ENCODE results near the gene TMEM203. TPM values are rescaled to one million over a fixed set of nuclear protein-coding genes. Genes with fewer than 3 reads are reported as not detected.

The TMEM203 gene
- total and polyA plus RNA-seq, 2 of the 13 experiments (the other 11 are each of a cell fraction or from before 2014, with no cell fraction given): 23.4 to 36.7 TPM

GRCh38 chr9:137182836-137183235, 22.6 kb downstream of the TMEM203 start:
- Histone ChIP-seq H3K27ac (ENCODE audit: extremely low read length, insufficient read depth, low read length) (no peak overlapping the region), H3K9me3 (ENCODE audit: low read length) (no peaks in the 10 kb centered on the region), H2AFZ (ENCODE audit: low read length) (no peak overlapping the region), H3K4me2 (ENCODE audit: low read depth, low read length) (no peak overlapping the region), H3K9ac (ENCODE audit: insufficient read depth, low read depth, low read length) (no peak overlapping the region), H3K27me3 (ENCODE audit: control insufficient read depth in 1 of 2, insufficient read depth in 2 of 2, low read length in 2 of 2) (no peaks in the 10 kb centered on the region), H3K79me2 (ENCODE audit: insufficient read depth, low read length) (peaks cover 16% of the 10 kb centered on the region), H3K4me3 (replicated peaks in 1 of 3; ENCODE audit: insufficient read depth in 1 of 3, low read depth in 2 of 3, low read length in 3 of 3) (no peak overlapping the region), H3K4me1 (ENCODE audit: insufficient read depth, low read length) (peaks cover 15% of the 10 kb centered on the region), H4K20me1 (ENCODE audit: insufficient read depth, low read length) (no peaks in the 10 kb centered on the region), H3K36me3 (replicated peaks in 1 of 2; ENCODE audit: control insufficient read depth in 1 of 2, insufficient read depth in 2 of 2, low read length in 2 of 2) (peaks cover 25 to 35% of the 10 kb centered on the region in 2 experiments; a peak in 4 of 5 replicates)
- ChIA-PET CTCF (ENCODE audit: low intra/inter-chr PET ratio, low total read pairs) (no interaction called here), POLR2A (no interaction called here)
- no peak for TF ChIP-seq ZMAT3 (CRISPR knock-in tag; conservative IDR thresholded peaks at IDR 0.05)
- TF ChIP-seq RBFOX2 (IDR thresholded peaks at IDR 0.05; ENCODE audit: low read depth, low read length): 0 out of 2 replicates have a peak, but pooled peaks have one; percentile 26
- TF ChIP-seq, protein P1, sequence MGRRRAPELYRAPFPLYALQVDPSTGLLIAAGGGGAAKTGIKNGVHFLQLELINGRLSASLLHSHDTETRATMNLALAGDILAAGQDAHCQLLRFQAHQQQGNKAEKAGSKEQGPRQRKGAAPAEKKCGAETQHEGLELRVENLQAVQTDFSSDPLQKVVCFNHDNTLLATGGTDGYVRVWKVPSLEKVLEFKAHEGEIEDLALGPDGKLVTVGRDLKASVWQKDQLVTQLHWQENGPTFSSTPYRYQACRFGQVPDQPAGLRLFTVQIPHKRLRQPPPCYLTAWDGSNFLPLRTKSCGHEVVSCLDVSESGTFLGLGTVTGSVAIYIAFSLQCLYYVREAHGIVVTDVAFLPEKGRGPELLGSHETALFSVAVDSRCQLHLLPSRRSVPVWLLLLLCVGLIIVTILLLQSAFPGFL (CRISPR knock-in tag; IDR thresholded peaks at IDR 0.05): no peak
- 84% methylated on average over 8 of the region's 17 CpGs for WGBS (ENCODE audit: low lambda C conversion rate)
- FAIRE-seq (no peak), DNase-seq (ENCODE audit: low spot score) (no peak), ATAC-seq (no peak)
- intact Hi-C loops (cut with micrococcal nuclease; ENCODE audit: unreplicated experiment) (no loop called here), in situ Hi-C loops (cut with HindIII; ENCODE audit: extremely low pct_ligation_motif_present, low pct_unique_long_range_greater_than_20kb) (no loop called here)
- no TSS peak for BruUV-seq (replicated peaks)

DNA sequence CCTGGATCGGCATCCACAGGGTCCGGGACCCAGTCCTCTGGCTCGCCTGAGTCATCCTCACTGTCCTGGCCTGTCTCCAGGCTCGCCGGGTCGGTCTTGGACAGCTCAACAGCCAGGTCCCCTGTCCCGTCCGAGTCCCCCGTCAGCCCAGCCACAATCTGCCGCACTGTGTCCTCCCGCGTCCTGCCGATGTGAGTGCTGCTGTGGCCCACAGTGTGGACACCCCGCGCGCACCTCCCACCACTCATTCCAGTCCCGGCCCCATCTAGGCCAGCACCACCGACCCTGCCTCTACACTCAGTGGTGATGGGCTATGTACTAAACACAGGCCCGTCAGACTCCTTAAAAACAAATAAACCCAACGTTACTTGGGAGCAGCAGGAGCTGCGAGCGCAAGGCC, 23.8 kb downstream of the TMEM203 start:
- Histone ChIP-seq H3K27ac (ENCODE audit: extremely low read length, insufficient read depth, low read length) (no peak overlapping the region), H3K36me3 (replicated peaks in 1 of 2; ENCODE audit: control insufficient read depth in 1 of 2, insufficient read depth in 2 of 2, low read length in 2 of 2) (peaks cover 27 to 35% of the 10 kb centered on the region in 2 experiments; a peak in 4 of 5 replicates), H3K79me2 (ENCODE audit: insufficient read depth, low read length) (peaks cover 4% of the 10 kb centered on the region), H3K27me3 (ENCODE audit: control insufficient read depth in 1 of 2, insufficient read depth in 2 of 2, low read length in 2 of 2) (no peaks in the 10 kb centered on the region), H3K4me2 (ENCODE audit: low read depth, low read length) (no peak overlapping the region), H3K9ac (ENCODE audit: insufficient read depth, low read depth, low read length) (no peak overlapping the region), H3K4me1 (ENCODE audit: insufficient read depth, low read length) (peaks cover 4% of the 10 kb centered on the region), H2AFZ (ENCODE audit: low read length) (no peak overlapping the region), H3K9me3 (ENCODE audit: low read length) (no peaks in the 10 kb centered on the region), H4K20me1 (ENCODE audit: insufficient read depth, low read length) (no peaks in the 10 kb centered on the region), H3K4me3 (replicated peaks in 1 of 3; ENCODE audit: insufficient read depth in 1 of 3, low read depth in 2 of 3, low read length in 3 of 3) (no peak overlapping the region)
- ATAC-seq: no peak
- ChIA-PET CTCF (ENCODE audit: low intra/inter-chr PET ratio, low total read pairs) (no interaction called here), POLR2A (no interaction called here)
- FAIRE-seq: no peak
- intact Hi-C loops (cut with micrococcal nuclease; ENCODE audit: unreplicated experiment): no loop called here
- TF ChIP-seq PITX1 (CRISPR knock-in tag; IDR thresholded peaks at IDR 0.05): no peak
- no peak for TF ChIP-seq ZBTB20 (CRISPR knock-in tag; IDR thresholded peaks at IDR 0.05; ENCODE audit: borderline replicate concordance, low read depth)
- TF ChIP-seq, protein P2, sequence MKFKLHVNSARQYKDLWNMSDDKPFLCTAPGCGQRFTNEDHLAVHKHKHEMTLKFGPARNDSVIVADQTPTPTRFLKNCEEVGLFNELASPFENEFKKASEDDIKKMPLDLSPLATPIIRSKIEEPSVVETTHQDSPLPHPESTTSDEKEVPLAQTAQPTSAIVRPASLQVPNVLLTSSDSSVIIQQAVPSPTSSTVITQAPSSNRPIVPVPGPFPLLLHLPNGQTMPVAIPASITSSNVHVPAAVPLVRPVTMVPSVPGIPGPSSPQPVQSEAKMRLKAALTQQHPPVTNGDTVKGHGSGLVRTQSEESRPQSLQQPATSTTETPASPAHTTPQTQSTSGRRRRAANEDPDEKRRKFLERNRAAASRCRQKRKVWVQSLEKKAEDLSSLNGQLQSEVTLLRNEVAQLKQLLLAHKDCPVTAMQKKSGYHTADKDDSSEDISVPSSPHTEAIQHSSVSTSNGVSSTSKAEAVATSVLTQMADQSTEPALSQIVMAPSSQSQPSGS (CRISPR knock-in tag; IDR thresholded peaks at IDR 0.05): no peak
- no peak for TF ChIP-seq HNF4G (IDR thresholded peaks at IDR 0.05; ENCODE audit: borderline replicate concordance, low read depth, low read length)
- no peak for TF ChIP-seq HNF4G (CRISPR knock-in tag; IDR thresholded peaks at IDR 0.05; ENCODE audit: borderline replicate concordance, low read depth)
- TF ChIP-seq SP5 (CRISPR knock-in tag; IDR thresholded peaks at IDR 0.05; ENCODE audit: borderline replicate concordance, low read depth): no peak
- TF ChIP-seq EHMT2 (IDR thresholded peaks at IDR 0.05; ENCODE audit: borderline replicate concordance, low read depth, low read length): no peak
- no peak for TF ChIP-seq TAF1 (CRISPR knock-in tag; IDR thresholded peaks at IDR 0.05)
- no peak for TF ChIP-seq PHF20 (CRISPR knock-in tag; IDR thresholded peaks at IDR 0.05)
- BruUV-seq (replicated peaks): no TSS peak
- in situ Hi-C loops (cut with HindIII; ENCODE audit: extremely low pct_ligation_motif_present, low pct_unique_long_range_greater_than_20kb): no loop called here
- 96% methylated on average over 20 of the region's 22 CpGs for WGBS (ENCODE audit: low lambda C conversion rate)
- DNase-seq (ENCODE audit: low spot score): no peak
